ENCODE measurements around the gene NTSR2. TPM values are rescaled to one million over a fixed set of nuclear protein-coding genes. Genes with fewer than 3 reads are reported as not detected.
A peak's percentile ranks its signal among the peaks of the same experiment; 100 is the strongest.

Gene NTSR2
- total RNA-seq, 1 experiment from 2014 or later, result not detected

- Histone ChIP-seq H3K4me3 (ENCODE audit: low read length) (no peak overlapping the region), H3K36me3 (ENCODE audit: low read depth, low read length) (no peaks in the 10 kb centered on the region), H3K79me2 (ENCODE audit: low read length) (no peaks in the 10 kb centered on the region), H3K27me3 (ENCODE audit: low read length) (no peaks in the 10 kb centered on the region), H4K20me1 (ENCODE audit: low read length) (no peaks in the 10 kb centered on the region), H3K9me3 (ENCODE audit: low read length) (no peaks in the 10 kb centered on the region), H3K27ac (ENCODE audit: low read length) (no peak overlapping the region), H3K4me1 (ENCODE audit: insufficient read depth, low read length) (peaks cover 44% of the 10 kb centered on the region), H3K9ac (ENCODE audit: low read length) (no peak overlapping the region), H2AFZ (ENCODE audit: low read length) (no peak overlapping the region), H3K9me2 (replicated peaks; ENCODE audit: low read length) (no peaks in the 10 kb centered on the region), H3K4me2 (ENCODE audit: low read length) (no peak overlapping the region), H3F3A (ENCODE audit: low read length, unreplicated experiment) (no peaks in the 10 kb centered on the region)
- TF ChIP-seq EZH2phosphoT487 (IDR thresholded peaks at IDR 0.05; ENCODE audit: borderline replicate concordance, low read length), result no peak
- no peak for DNase-seq
- intact Hi-C loops (cut with micrococcal nuclease), result no loop called here
- POLR2A ChIA-PET (ENCODE audit: unreplicated experiment), result no interaction called here
- BruUV-seq (replicated peaks), result no TSS peak
- no peak for ATAC-seq
- CTCF ChIA-PET, result no interaction called here
Observed at GRCh38 chr2:11705711-11706110, 35.7 kb upstream of the NTSR2 start.

- no peak for DNase-seq
- no peaks in the 10 kb centered on the region for H3K27me3 ChIP-seq (ENCODE audit: low read length)
- H3K9me3 ChIP-seq (ENCODE audit: low read length), result no peaks in the 10 kb centered on the region
- H3K79me2 ChIP-seq (ENCODE audit: low read length), result no peaks in the 10 kb centered on the region
- H3K4me2 ChIP-seq (ENCODE audit: low read length), result no peak overlapping the region
- no peak for TF ChIP-seq CTCF (conservative IDR thresholded peaks at IDR 0.05; ENCODE audit: low read depth, low read length)
- TF ChIP-seq EZH2phosphoT487 (IDR thresholded peaks at IDR 0.05; ENCODE audit: borderline replicate concordance, low read length), result no peak
- TF ChIP-seq EZH2 (IDR thresholded peaks at IDR 0.05; ENCODE audit: low read length, unreplicated experiment), result no peak
- H3K4me3 ChIP-seq (ENCODE audit: low read length), result no peak overlapping the region
- no peak overlapping the region for H2AFZ ChIP-seq (ENCODE audit: low read length)
- H3K9me2 ChIP-seq (replicated peaks; ENCODE audit: low read length), result no peaks in the 10 kb centered on the region
- H3F3A ChIP-seq (ENCODE audit: low read length, unreplicated experiment), result no peaks in the 10 kb centered on the region
- no peak overlapping the region for H3K27ac ChIP-seq (ENCODE audit: low read length)
- peaks cover 40% of the 10 kb centered on the region for H3K4me1 ChIP-seq (ENCODE audit: insufficient read depth, low read length)
- H4K20me1 ChIP-seq (ENCODE audit: low read length), result no peaks in the 10 kb centered on the region
- no TSS peak for BruUV-seq (replicated peaks)
- POLR2A ChIA-PET (ENCODE audit: unreplicated experiment), result no interaction called here
- CTCF ChIA-PET, result no interaction called here
- intact Hi-C loops (cut with micrococcal nuclease), result no loop called here
- H3K36me3 ChIP-seq (ENCODE audit: low read depth, low read length), result no peaks in the 10 kb centered on the region
- no peak for ATAC-seq
- H3K9ac ChIP-seq (ENCODE audit: low read length), result no peak overlapping the region
Observed at GRCh38 chr2:11705063-11705462, 35.1 kb upstream of the NTSR2 start.

GRCh38 chr2:11703700-11704099, 33.7 kb upstream of the NTSR2 start:
- Histone ChIP-seq H3F3A (ENCODE audit: low read length, unreplicated experiment) (no peaks in the 10 kb centered on the region), H4K20me1 (ENCODE audit: low read length) (no peaks in the 10 kb centered on the region), H3K27me3 (ENCODE audit: low read length) (no peaks in the 10 kb centered on the region), H3K9ac (ENCODE audit: low read length) (no peak overlapping the region), H3K9me3 (ENCODE audit: low read length) (no peaks in the 10 kb centered on the region), H3K27ac (ENCODE audit: low read length) (peak overlapping the region; percentile 26), H3K4me2 (ENCODE audit: low read length) (peak overlapping the region; percentile 8; the same call in 1 of the 2 replicates), H3K4me1 (ENCODE audit: insufficient read depth, low read length) (peaks cover 40% of the 10 kb centered on the region), H3K4me3 (ENCODE audit: low read length) (no peak overlapping the region), H3K36me3 (ENCODE audit: low read depth, low read length) (no peaks in the 10 kb centered on the region), H3K9me2 (replicated peaks; ENCODE audit: low read length) (no peaks in the 10 kb centered on the region), H2AFZ (ENCODE audit: low read length) (no peak overlapping the region), H3K79me2 (ENCODE audit: low read length) (no peaks in the 10 kb centered on the region)
- DNase-seq (peak; percentile 76), ATAC-seq (peak; percentile 76)
- POLR2A ChIA-PET (ENCODE audit: unreplicated experiment), result no interaction called here
- intact Hi-C loops (cut with micrococcal nuclease), result no loop called here
- CTCF ChIA-PET, result interaction anchor here (0.5 to 1.0 kb wide), 3 partner anchors 9 to 71 kb away, joined by 3 read pairs; no protein-coding TSS in a partner anchor
- TF ChIP-seq EZH2 (IDR thresholded peaks at IDR 0.05; ENCODE audit: low read length, unreplicated experiment) (no peak), CTCF (conservative IDR thresholded peaks at IDR 0.05; ENCODE audit: low read depth, low read length) (no peak), EZH2phosphoT487 (IDR thresholded peaks at IDR 0.05; ENCODE audit: borderline replicate concordance, low read length) (no peak)
- BruUV-seq (replicated peaks), result no TSS peak

Data from PC-3 (cell line).